GM19240 (cell line): ENCODE results near the gene LRP5.
"Not testable (repeated sequence)": the region's sequence is repeated elsewhere in the genome, so short reads cannot be mapped to it uniquely, and the experiment has no call there.

Source experiments
- DNase-seq: peaks from one replicate; pipeline ENCODE4 v3.0.0; 2011; ENCODE audit warnings: low spot score; ENCODE audit not compliant: insufficient read length

The LRP5 gene

DNA sequence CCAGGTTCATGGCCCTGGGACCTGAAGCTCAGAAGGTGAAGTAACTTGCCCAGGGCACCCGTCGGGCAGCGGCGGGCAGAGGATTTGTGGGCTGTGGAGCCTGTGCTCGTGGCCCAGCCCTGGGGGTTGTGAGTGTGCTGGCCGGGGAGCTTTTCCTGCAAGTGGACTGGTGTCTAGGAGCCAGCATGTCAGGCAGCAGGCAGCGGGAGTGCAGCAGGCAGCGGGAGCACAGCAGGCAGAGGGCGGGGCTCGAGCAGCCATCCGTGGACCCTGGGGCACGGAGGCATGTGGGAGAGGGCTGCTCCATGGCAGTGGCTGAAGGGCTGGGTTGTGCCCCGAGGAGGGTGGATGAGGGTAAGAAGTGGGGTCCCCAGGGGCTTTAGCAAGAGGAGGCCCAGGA, 75.4 kb downstream of the LRP5 start:
- no peak for DNase-seq

DNA sequence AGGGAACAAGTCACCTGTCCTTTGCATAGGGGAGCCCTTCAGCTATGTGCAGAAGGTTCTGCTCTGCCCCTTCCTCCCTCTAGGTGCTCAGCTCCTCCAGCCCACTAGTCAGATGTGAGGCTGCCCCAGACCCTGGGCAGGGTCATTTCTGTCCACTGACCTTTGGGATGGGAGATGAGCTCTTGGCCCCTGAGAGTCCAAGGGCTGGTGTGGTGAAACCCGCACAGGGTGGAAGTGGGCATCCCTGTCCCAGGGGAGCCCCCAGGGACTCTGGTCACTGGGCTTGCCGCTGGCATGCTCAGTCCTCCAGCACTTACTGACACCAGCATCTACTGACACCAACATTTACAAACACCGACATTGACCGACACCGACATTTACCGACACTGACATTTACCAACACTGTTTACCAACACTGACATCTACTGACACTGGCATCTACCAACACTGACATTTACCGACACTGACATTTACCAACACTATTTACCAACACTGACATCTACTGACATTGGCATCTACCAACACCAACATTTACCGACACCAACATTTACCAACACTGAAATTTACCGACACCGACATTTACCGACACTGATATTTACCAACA, 76.3 kb downstream of the LRP5 start:
- DNase-seq, result no peak

DNA sequence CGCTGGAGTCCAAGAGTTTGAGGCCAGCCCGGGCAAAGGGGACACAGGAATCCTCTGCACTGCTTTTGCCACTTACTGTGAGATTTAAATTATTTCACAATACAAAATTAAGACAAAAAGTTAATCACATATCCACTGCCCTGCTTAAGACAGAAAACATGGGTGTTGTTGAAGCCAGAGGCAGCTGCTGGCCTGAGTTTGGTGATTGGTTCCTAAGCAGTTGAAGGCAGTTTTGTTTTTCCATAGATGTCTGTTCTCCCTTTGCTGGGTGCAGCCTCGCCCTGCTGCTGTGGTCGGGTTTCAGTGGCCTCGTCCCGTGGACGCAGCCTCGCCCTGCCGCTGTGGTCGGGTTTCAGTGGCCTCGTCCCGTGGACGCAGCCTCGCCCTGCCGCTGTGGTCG, 77.9 kb downstream of the LRP5 start:
- DNase-seq, result no peak

GRCh38 chr11:68392822-68393221, 80.4 kb downstream of the LRP5 start:
- no peak for DNase-seq

- DNase-seq, result no peak
Observed at GRCh38 chr11:68396516-68396915, 84.1 kb downstream of the LRP5 start.

GRCh38 chr11:68397256-68397655, 84.9 kb downstream of the LRP5 start:
- no peak for DNase-seq

DNA sequence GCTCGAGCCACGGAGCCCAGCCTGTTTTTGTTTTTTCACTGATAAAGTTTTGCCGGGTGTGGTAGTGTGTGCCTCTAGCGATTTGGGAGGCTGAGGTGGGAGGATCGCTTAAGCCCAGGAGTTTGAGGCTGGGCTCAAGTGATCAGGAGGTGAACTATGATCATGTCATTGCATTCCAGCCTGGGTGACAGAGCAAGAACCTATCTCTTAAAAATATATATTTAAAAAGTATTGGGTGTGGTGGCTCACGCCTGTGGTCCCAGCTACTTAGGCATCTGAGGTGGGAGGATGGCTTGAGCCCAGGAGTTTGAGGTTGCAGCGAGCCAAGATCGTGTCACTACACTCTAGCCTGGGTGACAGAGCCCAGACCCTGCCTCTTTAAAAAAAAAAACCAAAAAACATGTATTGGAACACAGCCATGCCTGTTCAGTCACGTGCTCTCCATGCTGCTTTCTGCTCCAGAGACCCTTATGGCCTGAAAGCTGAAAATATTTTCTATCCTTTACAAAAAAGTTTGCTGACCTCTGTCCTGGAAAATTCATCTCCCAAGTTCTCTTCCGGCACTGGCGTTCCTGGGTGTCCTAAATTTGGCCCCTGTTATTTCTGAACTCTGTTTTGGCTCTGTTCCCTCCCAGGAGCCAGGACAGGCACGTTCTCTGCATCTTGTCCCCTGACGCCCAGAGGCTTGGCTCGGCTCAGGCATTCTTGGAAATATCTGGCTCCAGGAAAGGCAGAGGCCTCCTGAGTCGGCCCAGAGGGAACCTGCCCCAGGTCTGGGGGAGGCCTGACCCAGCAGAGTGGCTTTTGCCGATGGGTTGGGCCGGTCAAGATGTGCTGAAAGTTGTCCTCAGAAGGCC, 86.8 kb downstream of the LRP5 start:
- DNase-seq, result no peak

DNA sequence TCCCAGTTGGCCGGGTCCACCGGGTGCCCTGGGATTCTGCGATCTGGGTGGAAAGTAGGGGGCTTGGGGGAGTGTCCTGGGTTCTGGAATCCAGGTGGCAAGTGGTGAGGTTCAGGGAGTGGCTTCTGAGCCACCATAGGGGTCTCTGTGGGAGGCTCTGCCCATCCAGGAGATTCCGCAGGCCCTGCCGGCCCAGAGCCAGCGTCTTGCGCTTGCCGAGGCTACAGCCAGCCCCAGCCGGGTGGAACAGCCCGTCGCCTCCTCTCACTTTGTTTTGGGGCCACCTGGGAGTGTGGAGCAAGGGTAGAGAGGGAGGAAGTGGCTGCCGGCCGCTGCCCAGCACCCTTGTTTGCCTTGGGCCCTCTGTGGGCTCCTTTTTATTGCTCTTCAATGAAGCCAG, 87.5 kb downstream of the LRP5 start:
- DNase-seq, result no peak

DNA sequence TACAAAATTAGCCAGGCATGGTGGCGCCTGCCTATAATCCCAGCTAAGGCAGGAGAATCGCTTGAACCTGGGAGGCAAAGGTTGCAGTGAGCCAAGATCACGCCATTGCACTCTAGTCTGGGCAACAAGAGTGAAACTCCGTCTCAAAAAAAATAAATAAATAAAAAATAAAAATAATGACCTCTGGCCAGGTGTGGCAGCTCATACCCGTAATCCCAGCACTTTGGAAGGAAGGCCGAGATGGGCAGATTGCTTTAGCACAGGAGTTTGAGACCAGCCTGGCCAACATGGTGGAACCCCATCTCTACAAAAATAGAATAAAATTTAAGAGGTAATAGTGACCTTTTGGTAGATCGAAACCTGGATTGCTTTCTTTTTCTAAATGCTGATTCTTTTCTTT, 88.2 kb downstream of the LRP5 start:
- not testable (repeated sequence) for DNase-seq

GRCh38 chr11:68401856-68402255, 89.5 kb downstream of the LRP5 start:
- DNase-seq, result no peak

DNA sequence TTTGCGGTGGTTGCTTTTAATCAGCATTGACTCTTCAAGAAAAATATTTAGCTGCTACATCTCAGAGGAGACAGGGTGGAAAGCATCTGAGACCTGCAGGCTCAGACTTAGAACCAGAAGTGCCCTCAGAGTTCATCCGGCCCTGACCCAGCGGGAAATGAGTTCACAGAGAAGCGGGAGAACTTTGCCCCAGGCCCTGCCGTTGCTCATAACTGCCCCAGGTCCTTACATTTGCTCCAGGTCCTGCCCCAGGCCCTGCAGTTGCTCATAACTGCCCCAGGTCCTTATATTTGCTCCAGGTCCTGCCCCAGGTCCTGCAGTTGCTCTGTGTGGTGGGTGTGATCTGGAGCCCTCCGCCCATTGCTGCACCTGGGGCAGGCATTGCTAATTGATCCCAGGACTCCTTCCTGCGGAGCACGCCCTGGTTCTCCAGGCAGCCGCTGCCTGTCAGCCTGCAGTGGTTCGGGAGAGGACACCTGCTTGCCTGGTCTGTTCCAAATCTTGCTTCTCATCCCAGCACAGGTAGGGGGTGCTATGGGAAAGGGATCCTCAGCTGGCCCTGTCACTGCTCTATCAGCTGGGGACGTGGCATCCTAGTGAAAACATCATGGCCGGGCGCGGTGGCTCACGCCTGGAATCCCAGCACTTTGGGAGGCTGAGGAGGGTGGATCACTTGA, 90.1 kb downstream of the LRP5 start:
- no peak for DNase-seq

DNA sequence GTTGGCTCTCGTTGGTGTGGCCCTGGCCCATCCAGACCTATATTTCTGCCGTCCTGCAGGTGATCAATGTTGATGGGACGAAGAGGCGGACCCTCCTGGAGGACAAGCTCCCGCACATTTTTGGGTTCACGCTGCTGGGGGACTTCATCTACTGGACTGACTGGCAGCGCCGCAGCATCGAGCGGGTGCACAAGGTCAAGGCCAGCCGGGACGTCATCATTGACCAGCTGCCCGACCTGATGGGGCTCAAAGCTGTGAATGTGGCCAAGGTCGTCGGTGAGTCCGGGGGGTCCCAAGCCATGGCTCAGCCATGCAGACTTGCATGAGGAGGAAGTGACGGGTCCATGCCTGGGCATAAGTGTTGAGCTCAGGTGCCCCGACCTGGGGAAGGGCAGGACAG, 91.0 kb downstream of the LRP5 start:
- DNase-seq, result no peak

GRCh38 chr11:68403831-68404230, 91.4 kb downstream of the LRP5 start:
- no peak for DNase-seq

DNA sequence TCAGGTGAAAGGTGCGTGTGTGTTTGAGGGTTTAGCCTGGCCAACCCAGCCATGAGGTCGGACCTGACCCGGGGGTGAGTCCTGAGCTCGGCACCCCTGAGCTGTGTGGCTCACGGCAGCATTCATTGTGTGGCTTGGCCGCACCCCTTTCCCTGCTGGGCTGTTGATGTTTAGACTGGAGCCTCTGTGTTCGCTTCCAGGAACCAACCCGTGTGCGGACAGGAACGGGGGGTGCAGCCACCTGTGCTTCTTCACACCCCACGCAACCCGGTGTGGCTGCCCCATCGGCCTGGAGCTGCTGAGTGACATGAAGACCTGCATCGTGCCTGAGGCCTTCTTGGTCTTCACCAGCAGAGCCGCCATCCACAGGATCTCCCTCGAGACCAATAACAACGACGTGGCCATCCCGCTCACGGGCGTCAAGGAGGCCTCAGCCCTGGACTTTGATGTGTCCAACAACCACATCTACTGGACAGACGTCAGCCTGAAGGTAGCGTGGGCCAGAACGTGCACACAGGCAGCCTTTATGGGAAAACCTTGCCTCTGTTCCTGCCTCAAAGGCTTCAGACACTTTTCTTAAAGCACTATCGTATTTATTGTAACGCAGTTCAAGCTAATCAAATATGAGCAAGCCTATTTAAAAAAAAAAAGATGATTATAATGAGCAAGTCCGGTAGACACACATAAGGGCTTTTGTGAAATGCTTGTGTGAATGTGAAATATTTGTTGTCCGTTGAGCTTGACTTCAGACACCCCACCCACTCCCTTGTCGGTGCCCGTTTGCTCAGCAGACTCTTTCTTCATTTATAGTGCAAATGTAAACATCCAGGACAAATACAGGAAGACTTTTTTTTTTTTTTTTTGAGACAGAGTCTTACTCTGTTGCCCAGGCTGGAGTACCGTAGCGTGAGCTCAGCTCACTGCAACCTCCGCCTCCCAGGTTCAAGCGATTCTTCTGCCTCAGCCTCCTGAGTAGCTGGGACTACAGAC, 94.2 kb downstream of the LRP5 start:
- no peak for DNase-seq

DNA sequence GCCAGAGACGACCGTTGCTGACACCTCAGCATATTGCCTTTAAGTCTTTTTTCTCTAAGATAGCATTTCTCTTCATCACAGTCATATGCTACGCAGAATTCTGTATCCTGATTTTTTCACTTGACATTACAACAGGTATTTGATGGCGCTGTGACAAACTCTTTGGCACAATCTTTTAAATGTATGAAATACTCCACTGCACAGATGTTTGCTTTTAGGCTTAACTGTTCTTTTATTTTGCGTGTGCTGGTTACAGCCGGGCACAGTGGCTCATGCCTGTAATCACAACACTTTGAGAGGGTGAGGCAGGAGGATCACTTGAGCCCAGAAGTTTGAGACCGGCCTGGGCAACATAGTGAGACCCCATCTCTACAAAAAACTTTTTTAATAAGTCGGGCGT, 96.1 kb downstream of the LRP5 start:
- no peak for DNase-seq

GRCh38 chr11:68409748-68410344, 97.5 kb downstream of the LRP5 start:
- DNase-seq, result no peak

- DNase-seq, result no peak
Observed at GRCh38 chr11:68411501-68411991, 99.2 kb downstream of the LRP5 start.

DNA sequence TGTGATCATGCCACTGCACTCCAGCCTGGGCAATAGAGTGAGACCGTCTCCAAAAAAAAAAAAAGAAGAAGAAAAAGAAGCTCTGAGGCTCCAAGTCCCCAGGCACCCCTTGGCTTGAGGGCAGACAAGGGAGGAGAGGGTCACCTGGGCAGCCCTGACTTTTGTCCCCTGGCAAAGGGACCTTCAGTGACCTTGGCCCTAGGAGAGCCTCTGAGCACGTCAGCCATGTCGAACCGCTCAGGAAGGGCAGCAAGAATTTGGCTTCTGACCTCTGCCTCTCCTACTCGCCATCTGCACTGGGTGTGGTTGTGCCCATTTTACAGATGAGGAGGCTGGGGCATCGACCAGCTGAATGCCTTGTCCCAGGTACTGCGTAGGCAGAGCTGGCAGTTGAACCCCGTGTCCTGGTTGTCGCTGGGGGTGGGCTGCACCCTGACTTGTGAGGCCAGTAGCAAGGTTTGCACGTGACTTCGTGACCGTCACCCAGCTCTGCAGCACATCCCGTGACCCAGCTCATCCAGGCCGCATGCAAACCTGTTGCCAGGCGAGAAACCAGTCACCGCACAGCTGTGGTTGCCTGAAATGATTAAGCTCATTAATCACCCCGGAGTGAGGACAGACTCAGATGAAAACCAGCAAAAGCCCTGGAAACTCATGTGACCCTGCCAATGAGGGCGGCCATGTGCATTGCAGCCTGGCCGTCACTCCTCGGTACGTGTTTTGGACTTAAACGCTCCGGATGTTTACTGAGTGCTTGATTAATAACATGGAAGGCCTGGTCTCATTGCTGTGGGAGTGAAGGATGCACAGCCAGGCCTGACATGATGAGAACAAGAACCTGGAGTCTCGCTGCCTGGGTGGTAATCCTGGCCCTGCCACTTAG, 100.4 kb downstream of the LRP5 start:
- DNase-seq, result no peak

DNA sequence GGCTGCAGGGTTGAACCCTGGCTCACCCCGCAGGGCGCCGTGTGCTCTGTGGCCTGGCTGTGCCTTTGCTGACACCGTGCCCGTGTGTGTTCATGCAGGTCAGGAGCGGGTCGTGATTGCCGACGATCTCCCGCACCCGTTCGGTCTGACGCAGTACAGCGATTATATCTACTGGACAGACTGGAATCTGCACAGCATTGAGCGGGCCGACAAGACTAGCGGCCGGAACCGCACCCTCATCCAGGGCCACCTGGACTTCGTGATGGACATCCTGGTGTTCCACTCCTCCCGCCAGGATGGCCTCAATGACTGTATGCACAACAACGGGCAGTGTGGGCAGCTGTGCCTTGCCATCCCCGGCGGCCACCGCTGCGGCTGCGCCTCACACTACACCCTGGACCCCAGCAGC, 101.2 kb downstream of the LRP5 start:
- no peak for DNase-seq
